Suppressor macrophage treated with lipopolysaccharide for 4 hours (primary cell): ENCODE measurements around the gene CHMP4B.
A peak's percentile ranks its signal among the peaks of the same experiment; 100 is the strongest.

Source experiments
- DNase-seq: peaks from one replicate; pipeline ENCODE4 v3.0.0-alpha.2; 2020

Gene CHMP4B

GRCh38 chr20:33822423-33822822 lies 11.3 kb downstream of the CHMP4B start:
- no peak for DNase-seq

GRCh38 chr20:33822991-33823390 lies 11.8 kb downstream of the CHMP4B start:
- no peak for DNase-seq

- no peak for DNase-seq
Observed at GRCh38 chr20:33824852-33825251, 13.7 kb downstream of the CHMP4B start.

- no peak for DNase-seq
Observed at GRCh38 chr20:33825340-33826269, 14.5 kb downstream of the CHMP4B start.

- no peak for DNase-seq
Observed at GRCh38 chr20:33826270-33826897, 15.2 kb downstream of the CHMP4B start.

- DNase-seq: no peak
Observed at GRCh38 chr20:33827109-33827508, 16.0 kb downstream of the CHMP4B start.

- no peak for DNase-seq
Observed at GRCh38 chr20:33827634-33828325, 16.6 kb downstream of the CHMP4B start.

- DNase-seq: no peak
Observed at GRCh38 chr20:33828326-33828844, 17.2 kb downstream of the CHMP4B start.

GRCh38 chr20:33828967-33829560 lies 17.9 kb downstream of the CHMP4B start:
- DNase-seq: no peak

- DNase-seq: no peak
Observed at GRCh38 chr20:33829636-33830035, 18.5 kb downstream of the CHMP4B start.

GRCh38 chr20:33830371-33830770 lies 19.2 kb downstream of the CHMP4B start:
- DNase-seq: no peak

GRCh38 chr20:33832103-33832804 lies 21.1 kb downstream of the CHMP4B start:
- no peak for DNase-seq

GRCh38 chr20:33833333-33833732 lies 22.2 kb downstream of the CHMP4B start:
- DNase-seq: no peak

GRCh38 chr20:33835615-33836172 lies 24.5 kb downstream of the CHMP4B start:
- no peak for DNase-seq

- no peak for DNase-seq
Observed at GRCh38 chr20:33836277-33836676, 25.1 kb downstream of the CHMP4B start.

GRCh38 chr20:33837096-33837830 lies 26.1 kb downstream of the CHMP4B start:
- no peak for DNase-seq

GRCh38 chr20:33838035-33838864 lies 27.1 kb downstream of the CHMP4B start:
- DNase-seq: peak; percentile 44

GRCh38 chr20:33839591-33839990 lies 28.4 kb downstream of the CHMP4B start:
- no peak for DNase-seq

- DNase-seq: no peak
Observed at GRCh38 chr20:33840160-33840559, 29.0 kb downstream of the CHMP4B start.

- no peak for DNase-seq
Observed at GRCh38 chr20:33840759-33841435, 29.7 kb downstream of the CHMP4B start.
